ENCODE results near the gene FBH1.
"Not testable (repeated sequence)": the region's sequence is repeated elsewhere in the genome, so short reads cannot be mapped to it uniquely, and the experiment has no call there.

The FBH1 gene

DNA sequence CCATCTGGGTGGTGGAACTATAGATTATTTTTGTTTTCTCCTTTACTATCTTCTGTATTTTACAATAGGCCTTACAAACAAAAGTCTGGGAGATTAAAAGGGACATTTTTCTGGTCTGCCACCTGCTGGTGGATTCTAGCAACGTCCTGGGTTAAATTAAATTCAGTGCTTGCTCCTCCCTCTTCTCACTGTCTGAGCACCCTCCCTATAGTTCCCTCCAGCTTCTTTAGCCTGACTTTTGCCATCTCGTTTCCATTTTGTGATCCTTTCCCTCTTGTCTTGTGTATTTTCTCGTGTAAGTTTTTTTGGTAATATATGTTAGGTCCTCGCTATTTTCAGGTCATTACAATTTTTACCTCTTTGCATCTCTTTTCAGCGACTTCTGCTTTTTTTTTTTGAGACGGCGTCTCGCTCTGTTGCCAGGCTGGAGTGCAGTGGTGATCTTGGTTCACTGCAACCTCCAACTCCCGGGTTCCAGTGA is 16.5 kb upstream of the FBH1 start:
- no peak overlapping the region for H2AFZ ChIP-seq (ENCODE audit: low read length)
- H3K4me3 ChIP-seq (ENCODE audit: low read depth, low read length, poor library complexity, severe bottlenecking): peak overlapping the region; percentile 35
- peak overlapping the region; percentile 35; the same call in 1 of the 2 replicates for H3K9ac ChIP-seq (ENCODE audit: low read length)
- no peaks in the 10 kb centered on the region for H3K27me3 ChIP-seq (ENCODE audit: insufficient read depth, low read length)
- H3K4me2 ChIP-seq (ENCODE audit: low read length): peak overlapping the region; percentile 63
- no peaks in the 10 kb centered on the region for H3K79me2 ChIP-seq (ENCODE audit: insufficient read depth, low read length)
- no peaks in the 10 kb centered on the region for H4K20me1 ChIP-seq (ENCODE audit: insufficient read depth, low read length)
- TF ChIP-seq, protein P1, sequence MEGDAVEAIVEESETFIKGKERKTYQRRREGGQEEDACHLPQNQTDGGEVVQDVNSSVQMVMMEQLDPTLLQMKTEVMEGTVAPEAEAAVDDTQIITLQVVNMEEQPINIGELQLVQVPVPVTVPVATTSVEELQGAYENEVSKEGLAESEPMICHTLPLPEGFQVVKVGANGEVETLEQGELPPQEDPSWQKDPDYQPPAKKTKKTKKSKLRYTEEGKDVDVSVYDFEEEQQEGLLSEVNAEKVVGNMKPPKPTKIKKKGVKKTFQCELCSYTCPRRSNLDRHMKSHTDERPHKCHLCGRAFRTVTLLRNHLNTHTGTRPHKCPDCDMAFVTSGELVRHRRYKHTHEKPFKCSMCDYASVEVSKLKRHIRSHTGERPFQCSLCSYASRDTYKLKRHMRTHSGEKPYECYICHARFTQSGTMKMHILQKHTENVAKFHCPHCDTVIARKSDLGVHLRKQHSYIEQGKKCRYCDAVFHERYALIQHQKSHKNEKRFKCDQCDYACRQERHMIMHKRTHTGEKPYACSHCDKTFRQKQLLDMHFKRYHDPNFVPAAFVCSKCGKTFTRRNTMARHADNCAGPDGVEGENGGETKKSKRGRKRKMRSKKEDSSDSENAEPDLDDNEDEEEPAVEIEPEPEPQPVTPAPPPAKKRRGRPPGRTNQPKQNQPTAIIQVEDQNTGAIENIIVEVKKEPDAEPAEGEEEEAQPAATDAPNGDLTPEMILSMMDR (IDR thresholded peaks at IDR 0.05; ENCODE audit: low read length): peak; percentile 73
- no peak for TF ChIP-seq EZH2 (IDR thresholded peaks at IDR 0.05; ENCODE audit: borderline replicate concordance, low read length)
- peak overlapping the region; percentile 58 for H3K27ac ChIP-seq (ENCODE audit: low read depth, low read length, poor library complexity, severe bottlenecking)
- peaks cover 21% of the 10 kb centered on the region for H3K36me3 ChIP-seq (ENCODE audit: insufficient read depth, low read length)
- H3K9me2 ChIP-seq (ENCODE audit: low read depth, low read length): no peaks in the 10 kb centered on the region
- peaks cover 7% of the 10 kb centered on the region for H3K4me1 ChIP-seq (ENCODE audit: insufficient read depth, low read length, severe bottlenecking)
- H3F3A ChIP-seq (ENCODE audit: insufficient read depth, low read length): no peaks in the 10 kb centered on the region
- no peaks in the 10 kb centered on the region for H3K9me3 ChIP-seq (ENCODE audit: low read length)

DNA sequence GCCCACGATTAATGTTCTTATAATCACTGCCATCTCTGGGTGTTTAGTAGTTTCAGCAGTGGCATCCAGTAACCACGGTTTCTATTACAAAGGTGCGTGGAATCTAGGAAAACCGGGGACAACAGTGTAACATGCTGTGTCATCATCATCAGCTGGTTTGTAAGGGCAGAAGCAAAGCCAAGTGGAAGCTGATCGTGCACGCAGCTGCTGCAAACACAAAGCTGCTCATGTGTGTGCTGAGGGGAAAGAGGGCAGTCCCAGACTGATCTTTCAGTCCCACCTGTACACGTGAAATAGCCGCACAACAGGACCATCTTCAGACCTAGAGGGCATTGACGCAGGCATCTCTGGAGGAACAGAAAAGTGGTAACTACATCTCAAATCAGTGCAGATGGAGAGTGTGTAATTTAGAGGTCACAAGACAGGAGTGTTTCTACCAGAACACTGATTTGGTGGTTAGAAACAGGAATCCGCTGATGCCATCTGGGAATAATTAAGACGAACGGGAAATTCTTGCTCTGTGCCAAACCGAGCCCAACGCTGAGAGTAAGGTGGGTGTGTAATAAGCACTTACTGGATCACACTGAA is 13.8 kb upstream of the FBH1 start:
- Histone ChIP-seq H4K20me1 (ENCODE audit: insufficient read depth, low read length) (no peaks in the 10 kb centered on the region), H2AFZ (ENCODE audit: low read length) (no peak overlapping the region), H3K36me3 (ENCODE audit: insufficient read depth, low read length) (peaks cover 30% of the 10 kb centered on the region), H3K4me3 (ENCODE audit: low read depth, low read length, poor library complexity, severe bottlenecking) (no peak overlapping the region), H3K9me2 (ENCODE audit: low read depth, low read length) (no peaks in the 10 kb centered on the region), H3K27me3 (ENCODE audit: insufficient read depth, low read length) (no peaks in the 10 kb centered on the region), H3K9me3 (ENCODE audit: low read length) (no peaks in the 10 kb centered on the region), H3K9ac (ENCODE audit: low read length) (no peak overlapping the region), H3K27ac (ENCODE audit: low read depth, low read length, poor library complexity, severe bottlenecking) (no peak overlapping the region), H3F3A (ENCODE audit: insufficient read depth, low read length) (no peaks in the 10 kb centered on the region), H3K4me2 (ENCODE audit: low read length) (no peak overlapping the region), H3K79me2 (ENCODE audit: insufficient read depth, low read length) (no peaks in the 10 kb centered on the region), H3K4me1 (ENCODE audit: insufficient read depth, low read length, severe bottlenecking) (peaks cover 7% of the 10 kb centered on the region)
- TF ChIP-seq EZH2 (IDR thresholded peaks at IDR 0.05; ENCODE audit: borderline replicate concordance, low read length): no peak
- TF ChIP-seq, protein P1 (IDR thresholded peaks at IDR 0.05; ENCODE audit: low read length): no peak

DNA sequence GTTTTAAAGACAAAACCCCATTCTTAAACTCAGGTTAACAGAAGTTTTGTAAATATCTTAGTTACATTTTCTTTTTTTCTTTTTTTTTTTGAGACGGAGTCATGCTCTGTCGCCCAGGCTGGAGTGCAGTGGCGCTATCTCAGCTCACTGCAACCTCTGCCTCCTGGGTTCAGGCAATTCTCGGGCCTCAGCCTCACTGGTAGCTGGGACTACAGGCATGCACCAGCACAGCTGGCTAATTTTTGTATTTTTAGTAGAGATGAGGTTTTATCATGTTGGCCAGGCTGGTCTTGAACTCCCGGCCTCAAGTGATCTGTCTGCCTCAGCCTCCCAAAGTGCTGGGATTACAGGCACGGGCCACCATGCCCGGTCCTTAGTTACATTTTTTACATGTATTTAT is 13.0 kb upstream of the FBH1 start:
- not testable (repeated sequence) for H3K79me2 ChIP-seq (ENCODE audit: insufficient read depth, low read length); H3K27me3 ChIP-seq (ENCODE audit: insufficient read depth, low read length); H3K9ac ChIP-seq (ENCODE audit: low read length); H2AFZ ChIP-seq (ENCODE audit: low read length); H3K27ac ChIP-seq (ENCODE audit: low read depth, low read length, poor library complexity, severe bottlenecking); H3K4me2 ChIP-seq (ENCODE audit: low read length); H3K4me1 ChIP-seq (ENCODE audit: insufficient read depth, low read length, severe bottlenecking); H3F3A ChIP-seq (ENCODE audit: insufficient read depth, low read length); H3K4me3 ChIP-seq (ENCODE audit: low read depth, low read length, poor library complexity, severe bottlenecking); H4K20me1 ChIP-seq (ENCODE audit: insufficient read depth, low read length); H3K9me3 ChIP-seq (ENCODE audit: low read length); H3K9me2 ChIP-seq (ENCODE audit: low read depth, low read length)
- H3K36me3 ChIP-seq (ENCODE audit: insufficient read depth, low read length): peaks cover 33% of the 10 kb centered on the region

DNA sequence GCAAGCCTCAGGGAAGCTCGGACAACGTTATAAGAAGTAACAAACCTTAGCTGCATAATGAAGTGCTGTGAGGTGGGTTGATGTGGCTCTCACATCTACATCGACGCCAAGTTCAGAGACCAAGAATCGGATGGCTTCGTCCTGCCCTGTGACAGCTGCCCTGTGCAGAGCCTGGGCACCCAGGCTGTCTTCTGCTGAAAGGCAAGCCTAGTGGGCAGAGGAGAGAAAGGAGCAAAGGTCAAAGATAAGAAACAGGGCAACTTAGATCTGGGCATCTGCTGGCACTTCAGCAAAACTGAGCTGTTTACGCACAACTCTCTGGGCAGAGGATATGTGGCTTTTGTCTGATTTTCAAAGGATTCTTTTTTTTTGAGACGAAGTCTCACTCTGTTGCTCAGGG is 7.1 kb upstream of the FBH1 start:
- Histone ChIP-seq H3K36me3 (ENCODE audit: insufficient read depth, low read length) (peaks cover 63% of the 10 kb centered on the region), H3K9me3 (ENCODE audit: low read length) (no peaks in the 10 kb centered on the region), H3K27me3 (ENCODE audit: insufficient read depth, low read length) (no peaks in the 10 kb centered on the region), H3K4me2 (ENCODE audit: low read length) (no peak overlapping the region), H3K4me1 (ENCODE audit: insufficient read depth, low read length, severe bottlenecking) (peaks cover 14% of the 10 kb centered on the region), H4K20me1 (ENCODE audit: insufficient read depth, low read length) (no peaks in the 10 kb centered on the region), H3K79me2 (ENCODE audit: insufficient read depth, low read length) (no peaks in the 10 kb centered on the region), H2AFZ (ENCODE audit: low read length) (no peak overlapping the region), H3K27ac (ENCODE audit: low read depth, low read length, poor library complexity, severe bottlenecking) (no peak overlapping the region), H3K9me2 (ENCODE audit: low read depth, low read length) (no peaks in the 10 kb centered on the region), H3K9ac (ENCODE audit: low read length) (no peak overlapping the region), H3K4me3 (ENCODE audit: low read depth, low read length, poor library complexity, severe bottlenecking) (no peak overlapping the region), H3F3A (ENCODE audit: insufficient read depth, low read length) (no peaks in the 10 kb centered on the region)
- TF ChIP-seq, protein P1 (IDR thresholded peaks at IDR 0.05; ENCODE audit: low read length): no peak
- no peak for TF ChIP-seq EZH2 (IDR thresholded peaks at IDR 0.05; ENCODE audit: borderline replicate concordance, low read length)

Data from OCI-LY1 (cell line).